HepG2 (cell line): Measurements from ENCODE around the gene ABHD13. TPM values are rescaled to one million over a fixed set of nuclear protein-coding genes. Genes with fewer than 3 reads are reported as not detected.

ENCODE experiments used
- ATAD3A ChIP-seq: sonication (generic); formaldehyde crosslinking; IDR thresholded peaks from 2 replicates; pipeline ENCODE4 v1.4.0; 2020; ENCODE audit warnings: missing genetic modification reagents
- KLF9 ChIP-seq: IDR thresholded peaks from 2 replicates; pipeline ENCODE4 v1.6.1; 2016; ENCODE audit warnings: low read depth
- MED13 ChIP-seq: sonication (generic); formaldehyde crosslinking; IDR thresholded peaks from 2 replicates; pipeline ENCODE4 v1.5.0; 2020; ENCODE audit warnings: missing genetic modification reagents
- REXO4 ChIP-seq: sonication (generic); formaldehyde crosslinking; IDR thresholded peaks from 2 replicates; pipeline ENCODE4 v1.8.0; 2022; ENCODE audit warnings: missing genetic modification reagents, mild to moderate bottlenecking, borderline replicate concordance
- ZFP36L1 ChIP-seq: sonication (generic); formaldehyde crosslinking; IDR thresholded peaks from 2 replicates; pipeline ENCODE4 v1.8.0; 2022; ENCODE audit warnings: mild to moderate bottlenecking, missing genetic modification reagents, moderate library complexity
- ZNF230 ChIP-seq: sonication (generic); formaldehyde crosslinking; IDR thresholded peaks from 2 replicates; pipeline ENCODE4 v1.4.0; 2020; ENCODE audit warnings: mild to moderate bottlenecking, missing genetic modification reagents
- polyA plus RNA-seq, 8 experiments: library from polyadenylated mRNA; depleted of rRNA in 3 of 8; stranded (reverse) in 7 of 8; unstranded in 1 of 8; fragments of >200 nt; fragmentation: Illumina TruSeq in 4 of 8; extraction: Trizol in 4 of 8; gene quantifications; 2 replicates each; pipeline versions ENCODE4 v1.2.1 to v1.2.3, GENCODE V29; 2011 to 2016; ENCODE audit warnings: low read depth in 4 of 8, missing spikeins in 1 of 8, mixed read lengths in 1 of 8; ENCODE audit not compliant: insufficient read depth in 1 of 8
- total RNA-seq, 5 experiments: library from RNA; depleted of rRNA; stranded (reverse); fragments of >200 nt; fragmentation: Illumina TruSeq; extraction: Trizol; gene quantifications; 2 replicates each; pipeline ENCODE4 v1.2.3, GENCODE V29; 2016; ENCODE audit warnings: low read depth in 1 of 5
- TF ChIP-seq, protein P1 (sequence below): sonication (generic); formaldehyde crosslinking; IDR thresholded peaks from one replicate; pipeline ENCODE4 v1.5.1; 2020; ENCODE audit warnings: mild to moderate bottlenecking, missing genetic modification reagents; ENCODE audit errors: not compliant biosample characterization
- TF ChIP-seq, protein P2 (sequence below): sonication (generic); formaldehyde crosslinking; conservative IDR thresholded peaks from 2 replicates; pipeline ENCODE4 v1.4.0; 2020; ENCODE audit warnings: mild to moderate bottlenecking, missing genetic modification reagents, moderate library complexity
- TF ChIP-seq, protein P3 (sequence below): sonication (generic); formaldehyde crosslinking; IDR thresholded peaks from 2 replicates; pipeline ENCODE4 v1.8.0; 2022; ENCODE audit warnings: mild to moderate bottlenecking, missing genetic modification reagents

Gene ABHD13
- total and polyA plus RNA-seq, 2 of the 13 experiments (the other 11 are each of a cell fraction or from before 2014, with no cell fraction given), result 4.3 to 6.2 TPM

DNA sequence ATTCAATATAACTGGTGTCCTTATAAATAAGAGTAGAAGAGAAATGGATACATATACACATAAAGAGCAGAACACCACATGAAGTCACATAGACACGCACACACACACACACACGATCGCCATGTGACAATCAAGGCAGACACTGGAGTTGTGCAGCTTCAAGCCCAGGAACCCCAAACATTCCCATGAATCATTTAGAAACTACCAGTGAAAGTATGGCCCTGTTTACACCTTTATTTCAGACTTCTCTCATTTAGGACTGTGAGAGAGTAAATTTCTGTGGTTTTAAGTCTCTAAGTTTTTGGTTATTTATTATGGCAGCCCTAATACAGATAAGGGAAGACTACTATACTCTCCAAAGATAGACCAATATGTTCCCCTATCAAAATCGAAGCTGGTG, 31.0 kb downstream of the ABHD13 start (continued):
- TF ChIP-seq, protein P1, sequence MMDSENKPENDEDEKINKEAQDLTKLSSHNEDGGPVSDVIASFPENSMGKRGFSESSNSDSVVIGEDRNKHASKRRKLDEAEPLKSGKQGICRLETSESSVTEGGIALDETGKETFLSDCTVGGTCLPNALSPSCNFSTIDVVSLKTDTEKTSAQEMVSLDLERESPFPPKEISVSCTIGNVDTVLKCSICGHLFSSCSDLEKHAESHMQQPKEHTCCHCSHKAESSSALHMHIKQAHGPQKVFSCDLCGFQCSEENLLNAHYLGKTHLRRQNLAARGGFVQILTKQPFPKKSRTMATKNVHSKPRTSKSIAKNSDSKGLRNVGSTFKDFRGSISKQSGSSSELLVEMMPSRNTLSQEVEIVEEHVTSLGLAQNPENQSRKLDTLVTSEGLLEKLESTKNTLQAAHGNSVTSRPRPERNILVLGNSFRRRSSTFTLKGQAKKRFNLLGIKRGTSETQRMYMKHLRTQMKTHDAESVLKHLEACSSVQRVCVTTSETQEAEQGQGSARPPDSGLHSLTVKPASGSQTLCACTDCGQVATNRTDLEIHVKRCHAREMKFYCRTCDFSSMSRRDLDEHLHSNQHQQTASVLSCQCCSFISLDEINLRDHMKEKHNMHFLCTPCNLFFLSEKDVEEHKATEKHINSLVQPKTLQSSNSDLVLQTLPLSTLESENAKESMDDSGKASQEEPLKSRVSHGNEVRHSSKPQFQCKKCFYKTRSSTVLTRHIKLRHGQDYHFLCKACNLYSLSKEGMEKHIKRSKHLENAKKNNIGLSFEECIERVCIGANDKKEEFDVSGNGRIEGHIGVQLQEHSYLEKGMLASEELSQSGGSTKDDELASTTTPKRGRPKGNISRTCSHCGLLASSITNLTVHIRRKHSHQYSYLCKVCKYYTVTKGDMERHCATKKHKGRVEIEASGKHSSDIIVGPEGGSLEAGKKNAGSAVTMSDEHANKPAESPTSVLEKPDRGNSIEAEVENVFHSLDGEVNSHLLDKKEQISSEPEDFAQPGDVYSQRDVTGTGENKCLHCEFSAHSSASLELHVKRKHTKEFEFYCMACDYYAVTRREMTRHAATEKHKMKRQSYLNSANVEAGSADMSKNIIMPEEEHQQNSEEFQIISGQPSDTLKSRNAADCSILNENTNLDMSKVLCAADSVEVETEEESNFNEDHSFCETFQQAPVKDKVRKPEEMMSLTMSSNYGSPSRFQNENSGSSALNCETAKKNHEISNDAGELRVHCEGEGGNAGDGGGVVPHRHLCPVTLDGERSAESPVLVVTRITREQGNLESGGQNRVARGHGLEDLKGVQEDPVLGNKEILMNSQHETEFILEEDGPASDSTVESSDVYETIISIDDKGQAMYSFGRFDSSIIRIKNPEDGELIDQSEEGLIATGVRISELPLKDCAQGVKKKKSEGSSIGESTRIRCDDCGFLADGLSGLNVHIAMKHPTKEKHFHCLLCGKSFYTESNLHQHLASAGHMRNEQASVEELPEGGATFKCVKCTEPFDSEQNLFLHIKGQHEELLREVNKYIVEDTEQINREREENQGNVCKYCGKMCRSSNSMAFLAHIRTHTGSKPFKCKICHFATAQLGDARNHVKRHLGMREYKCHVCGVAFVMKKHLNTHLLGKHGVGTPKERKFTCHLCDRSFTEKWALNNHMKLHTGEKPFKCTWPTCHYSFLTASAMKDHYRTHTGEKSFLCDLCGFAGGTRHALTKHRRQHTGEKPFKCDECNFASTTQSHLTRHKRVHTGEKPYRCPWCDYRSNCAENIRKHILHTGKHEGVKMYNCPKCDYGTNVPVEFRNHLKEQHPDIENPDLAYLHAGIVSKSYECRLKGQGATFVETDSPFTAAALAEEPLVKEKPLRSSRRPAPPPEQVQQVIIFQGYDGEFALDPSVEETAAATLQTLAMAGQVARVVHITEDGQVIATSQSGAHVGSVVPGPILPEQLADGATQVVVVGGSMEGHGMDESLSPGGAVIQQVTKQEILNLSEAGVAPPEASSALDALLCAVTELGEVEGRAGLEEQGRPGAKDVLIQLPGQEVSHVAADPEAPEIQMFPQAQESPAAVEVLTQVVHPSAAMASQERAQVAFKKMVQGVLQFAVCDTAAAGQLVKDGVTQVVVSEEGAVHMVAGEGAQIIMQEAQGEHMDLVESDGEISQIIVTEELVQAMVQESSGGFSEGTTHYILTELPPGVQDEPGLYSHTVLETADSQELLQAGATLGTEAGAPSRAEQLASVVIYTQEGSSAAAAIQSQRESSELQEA, result no peak
- TF ChIP-seq, protein P2, sequence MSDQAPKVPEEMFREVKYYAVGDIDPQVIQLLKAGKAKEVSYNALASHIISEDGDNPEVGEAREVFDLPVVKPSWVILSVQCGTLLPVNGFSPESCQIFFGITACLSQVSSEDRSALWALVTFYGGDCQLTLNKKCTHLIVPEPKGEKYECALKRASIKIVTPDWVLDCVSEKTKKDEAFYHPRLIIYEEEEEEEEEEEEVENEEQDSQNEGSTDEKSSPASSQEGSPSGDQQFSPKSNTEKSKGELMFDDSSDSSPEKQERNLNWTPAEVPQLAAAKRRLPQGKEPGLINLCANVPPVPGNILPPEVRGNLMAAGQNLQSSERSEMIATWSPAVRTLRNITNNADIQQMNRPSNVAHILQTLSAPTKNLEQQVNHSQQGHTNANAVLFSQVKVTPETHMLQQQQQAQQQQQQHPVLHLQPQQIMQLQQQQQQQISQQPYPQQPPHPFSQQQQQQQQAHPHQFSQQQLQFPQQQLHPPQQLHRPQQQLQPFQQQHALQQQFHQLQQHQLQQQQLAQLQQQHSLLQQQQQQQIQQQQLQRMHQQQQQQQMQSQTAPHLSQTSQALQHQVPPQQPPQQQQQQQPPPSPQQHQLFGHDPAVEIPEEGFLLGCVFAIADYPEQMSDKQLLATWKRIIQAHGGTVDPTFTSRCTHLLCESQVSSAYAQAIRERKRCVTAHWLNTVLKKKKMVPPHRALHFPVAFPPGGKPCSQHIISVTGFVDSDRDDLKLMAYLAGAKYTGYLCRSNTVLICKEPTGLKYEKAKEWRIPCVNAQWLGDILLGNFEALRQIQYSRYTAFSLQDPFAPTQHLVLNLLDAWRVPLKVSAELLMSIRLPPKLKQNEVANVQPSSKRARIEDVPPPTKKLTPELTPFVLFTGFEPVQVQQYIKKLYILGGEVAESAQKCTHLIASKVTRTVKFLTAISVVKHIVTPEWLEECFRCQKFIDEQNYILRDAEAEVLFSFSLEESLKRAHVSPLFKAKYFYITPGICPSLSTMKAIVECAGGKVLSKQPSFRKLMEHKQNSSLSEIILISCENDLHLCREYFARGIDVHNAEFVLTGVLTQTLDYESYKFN, result no peak
- TF ChIP-seq, protein P3, sequence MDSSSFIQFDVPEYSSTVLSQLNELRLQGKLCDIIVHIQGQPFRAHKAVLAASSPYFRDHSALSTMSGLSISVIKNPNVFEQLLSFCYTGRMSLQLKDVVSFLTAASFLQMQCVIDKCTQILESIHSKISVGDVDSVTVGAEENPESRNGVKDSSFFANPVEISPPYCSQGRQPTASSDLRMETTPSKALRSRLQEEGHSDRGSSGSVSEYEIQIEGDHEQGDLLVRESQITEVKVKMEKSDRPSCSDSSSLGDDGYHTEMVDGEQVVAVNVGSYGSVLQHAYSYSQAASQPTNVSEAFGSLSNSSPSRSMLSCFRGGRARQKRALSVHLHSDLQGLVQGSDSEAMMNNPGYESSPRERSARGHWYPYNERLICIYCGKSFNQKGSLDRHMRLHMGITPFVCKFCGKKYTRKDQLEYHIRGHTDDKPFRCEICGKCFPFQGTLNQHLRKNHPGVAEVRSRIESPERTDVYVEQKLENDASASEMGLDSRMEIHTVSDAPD (CRISPR knock-in tag), result no peak
- no peak for TF ChIP-seq MED13 (CRISPR knock-in tag)
- no peak for TF ChIP-seq ZFP36L1 (CRISPR knock-in tag)
- TF ChIP-seq REXO4, result no peak
- TF ChIP-seq ZNF230 (CRISPR knock-in tag), result no peak
- no peak for TF ChIP-seq KLF9 (CRISPR knock-in tag)
- no peak for TF ChIP-seq ATAD3A (CRISPR knock-in tag)
